HL-60 (cell line): ENCODE results near the gene C5orf58.

Source experiments
- DNase-seq, 2 experiments: peaks; one replicate each; pipeline ENCODE4 v3.0.0-alpha.2; 2010 to 2020; ENCODE audit warnings: low read depth in 1 of 2, low spot score in 1 of 2
- H3K27ac ChIP-seq: fragments of 250-450 bp; sonication (Bioruptor Pico); replicated peaks from 2 replicates; pipeline ENCODE4 v1.5.1; 2020; ENCODE audit warnings: mild to moderate bottlenecking, moderate library complexity
- H3K27me3 ChIP-seq: fragments of 250-450 bp; sonication (Bioruptor Pico); 2 replicates; pipeline ENCODE4 v1.5.1; 2021; ENCODE audit warnings: mild to moderate bottlenecking, moderate library complexity; ENCODE audit not compliant: insufficient read depth, poor library complexity, severe bottlenecking
- H3K4me3 ChIP-seq: replicated peaks from 2 replicates; pipeline ENCODE4 v1.5.1; 2011; ENCODE audit warnings: mild to moderate bottlenecking, control low read depth, low read length; ENCODE audit not compliant: insufficient read depth
- GABPA ChIP-seq: IDR thresholded peaks from 2 replicates; pipeline ENCODE4 v1.6.1; 2012; ENCODE audit warnings: low read depth
- POLR2AphosphoS5 ChIP-seq: IDR thresholded peaks from 2 replicates; pipeline ENCODE4 v1.6.1; 2012; ENCODE audit warnings: low read depth
- SPI1 ChIP-seq: IDR thresholded peaks from 2 replicates; pipeline ENCODE4 v1.6.1; 2012; ENCODE audit warnings: low read depth, mild to moderate bottlenecking, borderline replicate concordance
- TF ChIP-seq, protein P1 (sequence below): IDR thresholded peaks from one replicate; pipeline ENCODE4 v1.5.1; 2011; ENCODE audit warnings: low read length, control low read depth, inconsistent platforms; ENCODE audit not compliant: insufficient read depth
- TF ChIP-seq, protein P2 (sequence below): IDR thresholded peaks from 2 replicates; pipeline ENCODE4 v1.6.1; 2012; ENCODE audit warnings: low read depth; ENCODE audit not compliant: insufficient replicate concordance

The C5orf58 gene

DNA sequence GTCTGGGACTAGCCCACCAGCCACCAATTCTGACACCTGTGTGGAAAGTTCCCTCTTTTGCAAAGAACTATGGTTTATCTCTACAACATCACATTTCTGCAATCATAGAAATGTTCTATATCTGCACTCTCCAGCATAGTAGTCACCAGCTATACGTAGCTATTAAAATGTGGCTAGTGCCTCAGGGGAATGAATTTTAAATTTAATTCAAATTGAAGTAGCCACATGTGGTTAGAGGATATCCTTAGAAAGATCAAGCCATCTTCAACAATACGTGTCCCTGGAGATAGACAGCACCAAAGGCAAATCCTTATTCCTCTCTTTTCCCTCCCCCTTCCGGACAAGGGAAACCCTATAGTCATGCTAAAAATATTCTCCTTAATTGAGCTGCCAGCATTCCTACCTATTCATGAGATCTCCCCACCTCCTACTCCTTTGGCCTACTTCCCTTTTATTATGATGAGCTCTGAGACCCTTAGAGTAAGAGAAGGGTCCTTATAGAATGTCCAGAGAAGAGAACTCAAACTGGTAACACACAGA is 53.7 kb downstream of the C5orf58 start:
- no peak overlapping the region for H3K4me3 ChIP-seq
- H3K27me3 ChIP-seq, result no peaks in the 10 kb centered on the region
- DNase-seq, result no peak
- TF ChIP-seq SPI1 (no peak), POLR2AphosphoS5 (no peak), GABPA (no peak)
- TF ChIP-seq, protein P1, sequence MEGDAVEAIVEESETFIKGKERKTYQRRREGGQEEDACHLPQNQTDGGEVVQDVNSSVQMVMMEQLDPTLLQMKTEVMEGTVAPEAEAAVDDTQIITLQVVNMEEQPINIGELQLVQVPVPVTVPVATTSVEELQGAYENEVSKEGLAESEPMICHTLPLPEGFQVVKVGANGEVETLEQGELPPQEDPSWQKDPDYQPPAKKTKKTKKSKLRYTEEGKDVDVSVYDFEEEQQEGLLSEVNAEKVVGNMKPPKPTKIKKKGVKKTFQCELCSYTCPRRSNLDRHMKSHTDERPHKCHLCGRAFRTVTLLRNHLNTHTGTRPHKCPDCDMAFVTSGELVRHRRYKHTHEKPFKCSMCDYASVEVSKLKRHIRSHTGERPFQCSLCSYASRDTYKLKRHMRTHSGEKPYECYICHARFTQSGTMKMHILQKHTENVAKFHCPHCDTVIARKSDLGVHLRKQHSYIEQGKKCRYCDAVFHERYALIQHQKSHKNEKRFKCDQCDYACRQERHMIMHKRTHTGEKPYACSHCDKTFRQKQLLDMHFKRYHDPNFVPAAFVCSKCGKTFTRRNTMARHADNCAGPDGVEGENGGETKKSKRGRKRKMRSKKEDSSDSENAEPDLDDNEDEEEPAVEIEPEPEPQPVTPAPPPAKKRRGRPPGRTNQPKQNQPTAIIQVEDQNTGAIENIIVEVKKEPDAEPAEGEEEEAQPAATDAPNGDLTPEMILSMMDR, result no peak
- TF ChIP-seq, protein P2, sequence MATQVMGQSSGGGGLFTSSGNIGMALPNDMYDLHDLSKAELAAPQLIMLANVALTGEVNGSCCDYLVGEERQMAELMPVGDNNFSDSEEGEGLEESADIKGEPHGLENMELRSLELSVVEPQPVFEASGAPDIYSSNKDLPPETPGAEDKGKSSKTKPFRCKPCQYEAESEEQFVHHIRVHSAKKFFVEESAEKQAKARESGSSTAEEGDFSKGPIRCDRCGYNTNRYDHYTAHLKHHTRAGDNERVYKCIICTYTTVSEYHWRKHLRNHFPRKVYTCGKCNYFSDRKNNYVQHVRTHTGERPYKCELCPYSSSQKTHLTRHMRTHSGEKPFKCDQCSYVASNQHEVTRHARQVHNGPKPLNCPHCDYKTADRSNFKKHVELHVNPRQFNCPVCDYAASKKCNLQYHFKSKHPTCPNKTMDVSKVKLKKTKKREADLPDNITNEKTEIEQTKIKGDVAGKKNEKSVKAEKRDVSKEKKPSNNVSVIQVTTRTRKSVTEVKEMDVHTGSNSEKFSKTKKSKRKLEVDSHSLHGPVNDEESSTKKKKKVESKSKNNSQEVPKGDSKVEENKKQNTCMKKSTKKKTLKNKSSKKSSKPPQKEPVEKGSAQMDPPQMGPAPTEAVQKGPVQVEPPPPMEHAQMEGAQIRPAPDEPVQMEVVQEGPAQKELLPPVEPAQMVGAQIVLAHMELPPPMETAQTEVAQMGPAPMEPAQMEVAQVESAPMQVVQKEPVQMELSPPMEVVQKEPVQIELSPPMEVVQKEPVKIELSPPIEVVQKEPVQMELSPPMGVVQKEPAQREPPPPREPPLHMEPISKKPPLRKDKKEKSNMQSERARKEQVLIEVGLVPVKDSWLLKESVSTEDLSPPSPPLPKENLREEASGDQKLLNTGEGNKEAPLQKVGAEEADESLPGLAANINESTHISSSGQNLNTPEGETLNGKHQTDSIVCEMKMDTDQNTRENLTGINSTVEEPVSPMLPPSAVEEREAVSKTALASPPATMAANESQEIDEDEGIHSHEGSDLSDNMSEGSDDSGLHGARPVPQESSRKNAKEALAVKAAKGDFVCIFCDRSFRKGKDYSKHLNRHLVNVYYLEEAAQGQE, result no peak
- H3K27ac ChIP-seq, result peak overlapping the region; percentile 32; the same call in 1 of the 2 replicates

DNA sequence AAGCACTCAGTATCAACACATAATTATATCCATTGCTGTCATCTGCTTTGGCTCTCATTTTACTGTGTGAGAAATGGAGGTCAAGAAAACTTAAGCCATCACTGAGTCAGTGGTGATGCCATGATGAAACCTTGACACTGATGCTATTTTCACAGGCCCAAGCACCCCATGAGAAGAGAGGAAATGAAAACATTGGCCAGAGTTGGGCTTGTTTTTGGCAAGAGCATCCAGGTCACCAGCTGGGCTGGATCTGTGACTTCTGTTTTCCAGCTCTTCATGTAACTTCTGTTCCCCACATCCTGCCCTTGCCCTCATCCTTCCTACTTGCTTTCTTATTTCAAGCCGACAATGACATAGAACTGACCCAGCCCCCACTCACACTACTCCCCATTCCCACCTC is 54.7 kb downstream of the C5orf58 start:
- Histone ChIP-seq H3K4me3 (no peak overlapping the region), H3K27me3 (no peaks in the 10 kb centered on the region), H3K27ac (no peak overlapping the region; the same call in 1 of the 2 replicates)
- TF ChIP-seq POLR2AphosphoS5 (peak; percentile 22; the same call in 1 of the 2 replicates), SPI1 (peak; percentile 49; the same call in 1 of the 2 replicates), GABPA (no peak)
- TF ChIP-seq, protein P1, result no peak
- TF ChIP-seq, protein P2, result no peak
- peak in 1 of 2 experiments; percentile 67 for DNase-seq

DNA sequence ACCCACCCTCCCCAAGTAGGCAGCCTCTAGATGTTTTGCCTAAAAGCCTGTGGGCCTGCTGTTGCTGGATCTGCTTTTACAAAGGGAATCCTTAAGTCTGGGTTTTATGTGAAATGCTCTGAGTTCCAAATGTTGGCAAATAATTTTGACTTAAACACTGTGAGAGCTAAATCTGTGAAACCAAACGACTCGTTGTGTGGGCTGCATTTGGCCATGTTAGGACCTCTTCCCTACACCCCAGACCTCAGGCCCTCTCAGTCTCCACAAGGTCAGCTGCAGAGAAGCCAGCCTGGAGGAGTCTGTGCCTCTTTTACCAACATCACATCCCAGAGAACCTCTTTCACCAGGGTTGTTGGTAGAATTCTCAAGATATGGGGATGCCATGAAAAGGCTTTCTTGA is 55.4 kb downstream of the C5orf58 start:
- DNase-seq, result no peak
- H3K4me3 ChIP-seq, result no peak overlapping the region
- H3K27ac ChIP-seq, result peak overlapping the region; percentile 84
- TF ChIP-seq SPI1 (no peak), GABPA (no peak), POLR2AphosphoS5 (no peak)
- TF ChIP-seq, protein P2, result no peak
- TF ChIP-seq, protein P1, result no peak
- H3K27me3 ChIP-seq, result no peaks in the 10 kb centered on the region
